Measurements from ENCODE around the gene CXCL16. TPM values are rescaled to one million over a fixed set of nuclear protein-coding genes. Genes with fewer than 3 reads are reported as not detected.

Gene CXCL16
- total and polyA plus RNA-seq, 2 of the 13 experiments (the other 11 are each of a cell fraction or from before 2014, with no cell fraction given): 9.4 to 101 TPM

DNA sequence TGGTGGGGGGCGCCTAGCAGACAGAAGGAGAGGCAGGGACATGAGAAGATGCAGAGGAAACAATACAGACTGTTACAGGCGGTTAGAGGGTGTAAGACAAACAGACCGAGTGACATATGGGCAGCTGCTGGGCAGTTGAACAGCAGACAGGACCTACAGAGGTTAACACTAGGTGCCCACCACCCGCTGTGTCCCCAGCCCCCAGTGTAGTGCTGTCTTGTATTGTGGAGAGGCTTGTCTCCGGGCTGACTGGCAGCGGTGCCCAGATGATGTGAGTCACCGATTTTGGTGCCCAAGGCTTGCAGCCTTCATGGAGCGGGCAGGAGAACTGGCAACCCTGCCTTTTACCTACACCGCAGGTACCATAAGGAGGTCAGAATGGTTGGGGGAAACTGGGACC is 2.4 kb upstream of the CXCL16 start:
- BruUV-seq (replicated peaks): no TSS peak
- FAIRE-seq: no peak
- intact Hi-C loops (cut with micrococcal nuclease; ENCODE audit: unreplicated experiment): no loop called here

DNA sequence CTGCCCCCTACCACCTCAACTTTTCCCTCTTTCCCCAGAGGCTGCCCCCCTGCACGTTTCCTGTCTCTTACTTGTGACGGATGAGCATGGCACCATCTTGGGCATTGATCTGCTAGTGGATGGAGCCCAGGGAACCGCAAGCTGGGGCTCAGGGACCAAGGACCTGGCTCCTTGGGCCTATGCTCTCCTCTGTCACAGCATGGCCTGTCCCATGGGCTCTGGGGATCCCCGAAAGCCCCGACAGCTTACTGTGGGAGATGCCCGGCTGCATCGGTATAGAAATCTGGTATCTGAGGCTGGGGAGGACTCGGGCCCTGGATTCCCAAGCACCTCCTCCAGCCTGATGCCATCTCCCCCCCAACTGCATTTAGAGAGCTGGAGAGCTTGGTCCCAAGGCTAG is 1.8 kb upstream of the CXCL16 start:
- no peak overlapping the region for H3K4me2 ChIP-seq (ENCODE audit: low read depth, low read length)
- no peaks in the 10 kb centered on the region for H3K9me3 ChIP-seq (ENCODE audit: low read length)
- POLR2A ChIA-PET: interaction anchor here (1.1 to 3.8 kb wide), 5 partner anchors 30 to 49 kb away, joined by 3 to 14 read pairs (median 3); partner anchors contain the start of genes ARRB2, GLTPD2 and TM4SF5
- CTCF ChIA-PET (ENCODE audit: low intra/inter-chr PET ratio, low total read pairs): no interaction called here
- 86% methylated on average over 8 of the region's 8 CpGs for WGBS (ENCODE audit: low lambda C conversion rate)
- no peak for ATAC-seq
- in situ Hi-C loops (cut with HindIII; ENCODE audit: extremely low pct_ligation_motif_present, low pct_unique_long_range_greater_than_20kb): no loop called here
- intact Hi-C loops (cut with micrococcal nuclease; ENCODE audit: unreplicated experiment): no loop called here
- H3K4me1 ChIP-seq (ENCODE audit: insufficient read depth, low read length): peaks cover 66% of the 10 kb centered on the region
- H4K20me1 ChIP-seq (ENCODE audit: insufficient read depth, low read length): no peaks in the 10 kb centered on the region
- H3K4me3 ChIP-seq (replicated peaks in 1 of 3; ENCODE audit: insufficient read depth in 1 of 3, low read depth in 2 of 3, low read length in 3 of 3): no peak overlapping the region
- H2AFZ ChIP-seq (ENCODE audit: low read length): no peak overlapping the region
- TF ChIP-seq, protein P1, sequence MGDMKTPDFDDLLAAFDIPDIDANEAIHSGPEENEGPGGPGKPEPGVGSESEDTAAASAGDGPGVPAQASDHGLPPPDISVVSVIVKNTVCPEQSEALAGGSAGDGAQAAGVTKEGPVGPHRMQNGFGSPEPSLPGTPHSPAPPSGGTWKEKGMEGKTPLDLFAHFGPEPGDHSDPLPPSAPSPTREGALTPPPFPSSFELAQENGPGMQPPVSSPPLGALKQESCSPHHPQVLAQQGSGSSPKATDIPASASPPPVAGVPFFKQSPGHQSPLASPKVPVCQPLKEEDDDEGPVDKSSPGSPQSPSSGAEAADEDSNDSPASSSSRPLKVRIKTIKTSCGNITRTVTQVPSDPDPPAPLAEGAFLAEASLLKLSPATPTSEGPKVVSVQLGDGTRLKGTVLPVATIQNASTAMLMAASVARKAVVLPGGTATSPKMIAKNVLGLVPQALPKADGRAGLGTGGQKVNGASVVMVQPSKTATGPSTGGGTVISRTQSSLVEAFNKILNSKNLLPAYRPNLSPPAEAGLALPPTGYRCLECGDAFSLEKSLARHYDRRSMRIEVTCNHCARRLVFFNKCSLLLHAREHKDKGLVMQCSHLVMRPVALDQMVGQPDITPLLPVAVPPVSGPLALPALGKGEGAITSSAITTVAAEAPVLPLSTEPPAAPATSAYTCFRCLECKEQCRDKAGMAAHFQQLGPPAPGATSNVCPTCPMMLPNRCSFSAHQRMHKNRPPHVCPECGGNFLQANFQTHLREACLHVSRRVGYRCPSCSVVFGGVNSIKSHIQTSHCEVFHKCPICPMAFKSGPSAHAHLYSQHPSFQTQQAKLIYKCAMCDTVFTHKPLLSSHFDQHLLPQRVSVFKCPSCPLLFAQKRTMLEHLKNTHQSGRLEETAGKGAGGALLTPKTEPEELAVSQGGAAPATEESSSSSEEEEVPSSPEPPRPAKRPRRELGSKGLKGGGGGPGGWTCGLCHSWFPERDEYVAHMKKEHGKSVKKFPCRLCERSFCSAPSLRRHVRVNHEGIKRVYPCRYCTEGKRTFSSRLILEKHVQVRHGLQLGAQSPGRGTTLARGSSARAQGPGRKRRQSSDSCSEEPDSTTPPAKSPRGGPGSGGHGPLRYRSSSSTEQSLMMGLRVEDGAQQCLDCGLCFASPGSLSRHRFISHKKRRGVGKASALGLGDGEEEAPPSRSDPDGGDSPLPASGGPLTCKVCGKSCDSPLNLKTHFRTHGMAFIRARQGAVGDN (CRISPR knock-in tag; IDR thresholded peaks at IDR 0.05): no peak
- TF ChIP-seq, protein P2, sequence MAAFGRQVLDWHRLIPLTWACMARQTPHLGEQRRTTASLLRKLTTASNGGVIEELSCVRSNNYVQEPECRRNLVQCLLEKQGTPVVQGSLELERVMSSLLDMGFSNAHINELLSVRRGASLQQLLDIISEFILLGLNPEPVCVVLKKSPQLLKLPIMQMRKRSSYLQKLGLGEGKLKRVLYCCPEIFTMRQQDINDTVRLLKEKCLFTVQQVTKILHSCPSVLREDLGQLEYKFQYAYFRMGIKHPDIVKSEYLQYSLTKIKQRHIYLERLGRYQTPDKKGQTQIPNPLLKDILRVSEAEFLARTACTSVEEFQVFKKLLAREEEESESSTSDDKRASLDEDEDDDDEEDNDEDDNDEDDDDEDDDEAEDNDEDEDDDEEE (CRISPR knock-in tag; IDR thresholded peaks at IDR 0.05): no peak
- TF ChIP-seq ZNF678 (CRISPR knock-in tag; IDR thresholded peaks at IDR 0.05) (no peak), ZNF3 (CRISPR knock-in tag; IDR thresholded peaks at IDR 0.05) (no peak), EED (CRISPR knock-in tag; IDR thresholded peaks at IDR 0.05) (no peak), TEAD2 (CRISPR knock-in tag; IDR thresholded peaks at IDR 0.05) (no peak), MED1 (CRISPR knock-in tag; IDR thresholded peaks at IDR 0.05) (no peak)
- TF ChIP-seq, protein P3, sequence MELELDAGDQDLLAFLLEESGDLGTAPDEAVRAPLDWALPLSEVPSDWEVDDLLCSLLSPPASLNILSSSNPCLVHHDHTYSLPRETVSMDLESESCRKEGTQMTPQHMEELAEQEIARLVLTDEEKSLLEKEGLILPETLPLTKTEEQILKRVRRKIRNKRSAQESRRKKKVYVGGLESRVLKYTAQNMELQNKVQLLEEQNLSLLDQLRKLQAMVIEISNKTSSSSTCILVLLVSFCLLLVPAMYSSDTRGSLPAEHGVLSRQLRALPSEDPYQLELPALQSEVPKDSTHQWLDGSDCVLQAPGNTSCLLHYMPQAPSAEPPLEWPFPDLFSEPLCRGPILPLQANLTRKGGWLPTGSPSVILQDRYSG (CRISPR knock-in tag; IDR thresholded peaks at IDR 0.05): no peak
- DNase-seq (ENCODE audit: low spot score): no peak
- no peaks in the 10 kb centered on the region for H3K79me2 ChIP-seq (ENCODE audit: insufficient read depth, low read length)
- BruUV-seq (replicated peaks): no TSS peak
- no peak overlapping the region for H3K9ac ChIP-seq (ENCODE audit: insufficient read depth, low read depth, low read length)
- no peak for FAIRE-seq
- peaks cover 2 to 24% of the 10 kb centered on the region in 2 experiments; a peak in 3 of 5 replicates for H3K27me3 ChIP-seq (ENCODE audit: control insufficient read depth in 1 of 2, insufficient read depth in 2 of 2, low read length in 2 of 2)
- no peaks in the 10 kb centered on the region; a peak in 1 of 5 replicates for H3K36me3 ChIP-seq (replicated peaks in 1 of 2; ENCODE audit: control insufficient read depth in 1 of 2, insufficient read depth in 2 of 2, low read length in 2 of 2)
- no peak overlapping the region for H3K27ac ChIP-seq (ENCODE audit: extremely low read length, insufficient read depth, low read length)

More for the DNA sequence above, 2.4 kb upstream of the CXCL16 start:
- no peaks in the 10 kb centered on the region for H3K79me2 ChIP-seq (ENCODE audit: insufficient read depth, low read length)
- H3K4me1 ChIP-seq (ENCODE audit: insufficient read depth, low read length): peaks cover 66% of the 10 kb centered on the region
- no peak for DNase-seq (ENCODE audit: low spot score)
- no peak overlapping the region for H3K9ac ChIP-seq (ENCODE audit: insufficient read depth, low read depth, low read length)
- H3K27me3 ChIP-seq (ENCODE audit: control insufficient read depth in 1 of 2, insufficient read depth in 2 of 2, low read length in 2 of 2): peaks cover 2 to 24% of the 10 kb centered on the region in 2 experiments; a peak in 3 of 5 replicates
- no peaks in the 10 kb centered on the region; a peak in 1 of 5 replicates for H3K36me3 ChIP-seq (replicated peaks in 1 of 2; ENCODE audit: control insufficient read depth in 1 of 2, insufficient read depth in 2 of 2, low read length in 2 of 2)
- no peaks in the 10 kb centered on the region for H3K9me3 ChIP-seq (ENCODE audit: low read length)
- WGBS (ENCODE audit: low lambda C conversion rate): 75% methylated on average over 7 of the region's 9 CpGs
- in situ Hi-C loops (cut with HindIII; ENCODE audit: extremely low pct_ligation_motif_present, low pct_unique_long_range_greater_than_20kb): no loop called here
- ChIA-PET POLR2A (interaction anchor here (1.1 to 3.8 kb wide), 4 partner anchors 32 to 48 kb away, joined by 3 to 14 read pairs (median 3); partner anchors contain the start of genes ARRB2 and GLTPD2), CTCF (ENCODE audit: low intra/inter-chr PET ratio, low total read pairs) (no interaction called here)
- TF ChIP-seq ZNF788 (CRISPR knock-in tag; IDR thresholded peaks at IDR 0.05; ENCODE audit: borderline replicate concordance) (no peak), HNRNPL (IDR thresholded peaks at IDR 0.05; ENCODE audit: low read depth, low read length) (0 out of 2 replicates have a peak, but pooled peaks have one; percentile 35)
- no peak overlapping the region for H3K4me2 ChIP-seq (ENCODE audit: low read depth, low read length)
- no peak overlapping the region for H2AFZ ChIP-seq (ENCODE audit: low read length)
- no peak overlapping the region for H3K4me3 ChIP-seq (replicated peaks in 1 of 3; ENCODE audit: insufficient read depth in 1 of 3, low read depth in 2 of 3, low read length in 3 of 3)
- H3K27ac ChIP-seq (ENCODE audit: extremely low read length, insufficient read depth, low read length): no peak overlapping the region
- ATAC-seq: no peak
- no peaks in the 10 kb centered on the region for H4K20me1 ChIP-seq (ENCODE audit: insufficient read depth, low read length)

All from HepG2 (cell line).